Vagina (tissue), 2 donors: ENCODE measurements around the gene DPYSL4. TPM values are rescaled to one million over a fixed set of nuclear protein-coding genes. Genes with fewer than 3 reads are reported as not detected.

ENCODE experiments used
- DNase-seq, 2 donors: peaks; one replicate each; pipeline ENCODE4 v3.0.0-alpha.2; 2017; ENCODE audit errors: extremely low spot score in 2 of 2
- H3K27ac ChIP-seq: fragments of 200-600 bp; sonication (generic); one replicate; pipeline ENCODE4 v1.5.1; 2019
- H3K27me3 ChIP-seq: fragments of 200-600 bp; sonication (generic); one replicate; pipeline ENCODE4 v1.5.1; 2019
- H3K36me3 ChIP-seq, 2 donors: fragments of 200-600 bp; sonication (generic); one replicate each; pipeline ENCODE4 v1.5.1; 2017 to 2019
- H3K4me1 ChIP-seq: fragments of 200-600 bp; sonication (generic); one replicate; pipeline ENCODE4 v1.5.1; 2019
- H3K4me3 ChIP-seq, 2 donors: fragments of 200-600 bp; sonication (generic); 1 replicate in 1 of 2; 2 replicates in 1 of 2; pipeline ENCODE4 v1.5.1; 2016 to 2019
- H3K9me3 ChIP-seq: fragments of 200-600 bp; sonication (generic); one replicate; pipeline ENCODE4 v1.5.1; 2019
- CTCF ChIP-seq, 3 experiments: fragments of 450-650 bp in 2 of 3; fragments of 200-600 bp in 1 of 3; sonication (generic) in 1 of 3; IDR thresholded peaks; one replicate each; pipeline ENCODE4 v1.5.1; 2017 to 2019; ENCODE audit warnings: antibody characterized with exemption in 3 of 3, mild to moderate bottlenecking in 2 of 3, moderate library complexity in 2 of 3
- POLR2A ChIP-seq, 2 donors: fragments of 450-650 bp; IDR thresholded peaks; one replicate each; pipeline ENCODE4 v1.6.1; 2017; ENCODE audit warnings: antibody characterized with exemption in 2 of 2, mild to moderate bottlenecking in 2 of 2, moderate library complexity in 2 of 2
- POLR2AphosphoS5 ChIP-seq, 2 donors: sonication (generic); formaldehyde crosslinking; IDR thresholded peaks; one replicate each; pipeline ENCODE4 v1.9.0; 2017; ENCODE audit warnings: antibody characterized with exemption in 2 of 2, mild to moderate bottlenecking in 2 of 2, low read depth in 1 of 2; ENCODE audit not compliant: insufficient read depth in 1 of 2
- intact Hi-C: fragments of 100-400 bp; cut with DNase I; formaldehyde crosslinking; loops from one replicate; pipeline ENCODE4 v1.15.1; 2023
- total RNA-seq: library from RNA; depleted of rRNA; stranded (reverse); fragments of >200 nt; gene quantifications from one replicate; pipeline ENCODE4 v1.2.3, GENCODE V29; 2016

The DPYSL4 gene
- total RNA-seq, 1 donor from 2014 or later, result 0.49 TPM

GRCh38 chr10:132251928-132252327 lies 65.2 kb downstream of the DPYSL4 start:
- intact Hi-C loops, result no loop called here
- Histone ChIP-seq H3K27me3 (no peaks in the 10 kb centered on the region), H3K9me3 (no peaks in the 10 kb centered on the region), H3K27ac (no peak overlapping the region), H3K4me3 (no peak overlapping the region), H3K36me3 (no peaks in the 10 kb centered on the region), H3K4me1 (no peaks in the 10 kb centered on the region)
- TF ChIP-seq CTCF (IDR thresholded peaks at IDR 0.05), result no peak
- no peak for TF ChIP-seq POLR2A (IDR thresholded peaks at IDR 0.05)
- TF ChIP-seq POLR2AphosphoS5 (IDR thresholded peaks at IDR 0.05; ENCODE audit: insufficient read depth in 1 of 2, low read depth in 1 of 2), result no peak
- no peak for DNase-seq

GRCh38 chr10:132252412-132252811 lies 65.7 kb downstream of the DPYSL4 start:
- H3K27me3 ChIP-seq, result no peaks in the 10 kb centered on the region
- no peak for DNase-seq
- H3K4me3 ChIP-seq, result no peak overlapping the region
- H3K4me1 ChIP-seq, result no peaks in the 10 kb centered on the region
- intact Hi-C loops, result no loop called here
- no peak overlapping the region for H3K27ac ChIP-seq
- no peak for TF ChIP-seq POLR2AphosphoS5 (IDR thresholded peaks at IDR 0.05; ENCODE audit: insufficient read depth in 1 of 2, low read depth in 1 of 2)
- no peak for TF ChIP-seq CTCF (IDR thresholded peaks at IDR 0.05)
- no peak for TF ChIP-seq POLR2A (IDR thresholded peaks at IDR 0.05)
- no peaks in the 10 kb centered on the region for H3K36me3 ChIP-seq
- H3K9me3 ChIP-seq, result no peaks in the 10 kb centered on the region

- intact Hi-C loops, result no loop called here
- no peak for DNase-seq
- no peaks in the 10 kb centered on the region for H3K4me1 ChIP-seq
- no peak for TF ChIP-seq CTCF (IDR thresholded peaks at IDR 0.05)
- no peak for TF ChIP-seq POLR2AphosphoS5 (IDR thresholded peaks at IDR 0.05; ENCODE audit: insufficient read depth in 1 of 2, low read depth in 1 of 2)
- no peak for TF ChIP-seq POLR2A (IDR thresholded peaks at IDR 0.05)
- no peaks in the 10 kb centered on the region for H3K36me3 ChIP-seq
- H3K9me3 ChIP-seq, result no peaks in the 10 kb centered on the region
- no peak overlapping the region for H3K4me3 ChIP-seq
- H3K27me3 ChIP-seq, result no peaks in the 10 kb centered on the region
- no peak overlapping the region for H3K27ac ChIP-seq
These were observed 66.4 kb downstream of the DPYSL4 start for GRCh38 chr10:132253092-132253687.

- intact Hi-C loops, result no loop called here
- Histone ChIP-seq H3K9me3 (no peaks in the 10 kb centered on the region), H3K27me3 (no peaks in the 10 kb centered on the region), H3K36me3 (no peaks in the 10 kb centered on the region), H3K4me3 (no peak overlapping the region), H3K4me1 (no peaks in the 10 kb centered on the region), H3K27ac (no peak overlapping the region)
- no peak for TF ChIP-seq POLR2AphosphoS5 (IDR thresholded peaks at IDR 0.05; ENCODE audit: insufficient read depth in 1 of 2, low read depth in 1 of 2)
- no peak for TF ChIP-seq POLR2A (IDR thresholded peaks at IDR 0.05)
- TF ChIP-seq CTCF (IDR thresholded peaks at IDR 0.05), result no peak
- no peak for DNase-seq
These were observed 68.1 kb downstream of the DPYSL4 start for GRCh38 chr10:132254841-132255240.

Other genes starting within 250 kb of the DPYSL4 start
- 40.8 TPM for gene BNIP3, start 205.0 kb upstream of the DPYSL4 start, total RNA-seq
- 0.49 TPM for gene JAKMIP3, start 121.0 kb upstream of the DPYSL4 start, total RNA-seq
- gene STK32C, start 121.0 kb downstream of the DPYSL4 start, total RNA-seq, result 4.7 TPM
- 4.9 TPM for gene LRRC27, start 145.2 kb downstream of the DPYSL4 start, total RNA-seq
- 14.7 TPM for gene PWWP2B, start 210.3 kb downstream of the DPYSL4 start, total RNA-seq